8988T (cell line): ENCODE results near the gene REELD1.

Experiments
- DNase-seq: peaks from one replicate; pipeline ENCODE4 v3.0.0; 2011

Gene REELD1

DNA sequence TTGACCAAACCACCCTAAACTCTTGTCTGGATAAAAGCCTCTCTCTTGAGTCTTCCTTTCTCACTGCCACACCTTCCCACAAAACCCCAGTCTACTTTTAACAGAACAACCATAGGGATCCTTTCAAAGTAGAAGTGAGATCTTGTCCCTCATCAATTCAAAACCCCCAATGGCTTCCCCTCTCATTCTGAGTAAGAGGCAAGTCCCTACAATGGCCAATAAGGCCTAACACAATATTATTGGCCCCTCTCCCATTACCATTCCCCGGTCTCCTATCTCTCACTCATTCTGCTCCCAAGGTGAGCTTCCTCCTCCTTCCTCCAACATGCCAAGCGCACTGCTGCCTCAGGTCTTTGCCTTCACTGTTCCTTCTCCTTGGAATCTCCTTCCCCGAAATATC is 57.1 kb downstream of the REELD1 start:
- no peak for DNase-seq

- no peak for DNase-seq
These were observed 59.0 kb downstream of the REELD1 start for GRCh38 chr4:146273204-146273901.

DNA sequence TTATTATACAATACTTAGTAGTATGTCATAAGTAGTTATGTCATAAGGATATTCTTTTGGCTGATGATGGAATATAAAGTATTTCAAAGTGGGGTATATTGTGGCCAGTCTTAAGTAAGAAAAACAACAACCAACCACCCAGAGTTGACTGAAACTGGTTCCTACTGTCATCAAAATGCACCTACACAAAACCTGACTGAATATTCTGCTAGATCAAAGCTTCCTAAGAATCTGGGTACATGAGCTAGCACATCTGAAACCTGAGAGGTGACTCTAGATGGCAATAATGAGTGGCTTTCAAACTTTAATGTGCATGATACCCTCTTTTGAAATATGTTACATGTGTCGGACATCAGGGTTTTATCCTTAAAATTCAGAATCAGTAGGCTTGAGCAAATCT is 60.4 kb downstream of the REELD1 start:
- no peak for DNase-seq

- no peak for DNase-seq
These were observed 61.0 kb downstream of the REELD1 start for GRCh38 chr4:146275370-146275769.

DNA sequence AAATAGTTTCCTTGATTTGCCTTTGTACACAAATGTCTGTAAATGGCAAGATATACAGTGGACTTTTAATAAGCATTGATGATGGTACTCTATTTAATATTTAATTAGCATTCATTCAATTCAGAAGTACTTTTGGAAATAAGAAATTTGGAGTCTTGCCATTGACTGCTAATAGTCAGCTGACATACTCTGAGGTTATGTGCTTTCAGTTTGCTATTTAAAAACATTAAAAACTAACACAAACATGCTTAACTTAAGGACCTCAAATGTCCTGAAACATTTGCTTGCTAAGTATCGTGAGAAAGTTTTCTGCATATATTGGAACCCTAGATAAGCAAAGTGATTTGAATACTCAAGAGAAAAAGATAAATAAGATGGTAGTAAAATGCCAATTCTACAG is 64.6 kb downstream of the REELD1 start:
- DNase-seq = no peak
